Trophoblast cell (in vitro differentiated cells and primary cell): ENCODE measurements around the gene ADK.

Experiments
- DNase-seq, 2 donors: peaks; one replicate each; pipeline ENCODE4 v3.0.0-alpha.2; 2016
- H2AFZ ChIP-seq: 2 replicates; pipeline ENCODE4 v1.6.1; 2013; ENCODE audit warnings: low read length, moderate library complexity, mild to moderate bottlenecking; ENCODE audit not compliant: insufficient read depth, poor library complexity
- H2AK5ac ChIP-seq: 2 replicates; pipeline ENCODE4 v1.6.1; 2013; ENCODE audit warnings: mild to moderate bottlenecking, low read length
- H2BK120ac ChIP-seq: 2 replicates; pipeline ENCODE4 v1.6.1; 2013; ENCODE audit warnings: low read length, mild to moderate bottlenecking, moderate library complexity; ENCODE audit not compliant: insufficient read depth, poor library complexity
- H2BK12ac ChIP-seq: 2 replicates; pipeline ENCODE4 v1.6.1; 2013; ENCODE audit warnings: mild to moderate bottlenecking, low read length, moderate library complexity
- H2BK5ac ChIP-seq: 2 replicates; pipeline ENCODE4 v1.6.1; 2013; ENCODE audit warnings: low read length, low read depth, moderate library complexity, mild to moderate bottlenecking; ENCODE audit not compliant: poor library complexity
- H3K14ac ChIP-seq: 2 replicates; pipeline ENCODE4 v1.6.1; 2013; ENCODE audit warnings: mild to moderate bottlenecking, low read length
- H3K18ac ChIP-seq: 2 replicates; pipeline ENCODE4 v1.6.1; 2013; ENCODE audit warnings: mild to moderate bottlenecking, low read length
- H3K23ac ChIP-seq: 2 replicates; pipeline ENCODE4 v1.6.1; 2013; ENCODE audit warnings: low read length
- H3K27ac ChIP-seq: 2 replicates; pipeline ENCODE4 v1.5.1; 2013; ENCODE audit warnings: low read depth, mild to moderate bottlenecking, inconsistent platforms, low read length, moderate library complexity
- H3K27me3 ChIP-seq: 2 replicates; pipeline ENCODE4 v1.6.1; 2013; ENCODE audit warnings: inconsistent platforms, mild to moderate bottlenecking, low read length, moderate library complexity; ENCODE audit not compliant: insufficient read depth
- H3K36me3 ChIP-seq, 2 experiments: 1 replicate in 1 of 2; 2 replicates in 1 of 2; pipeline ENCODE4 v1.6.1; 2013; ENCODE audit warnings: low read length in 2 of 2, mild to moderate bottlenecking in 2 of 2, moderate library complexity in 1 of 2; ENCODE audit not compliant: insufficient read depth in 2 of 2, control insufficient read depth in 1 of 2
- H3K4ac ChIP-seq: 2 replicates; pipeline ENCODE4 v1.6.1; 2013; ENCODE audit warnings: low read depth, mild to moderate bottlenecking, low read length, moderate library complexity
- H3K4me1 ChIP-seq, 2 experiments: 1 replicate in 1 of 2; 2 replicates in 1 of 2; pipeline ENCODE4 v1.6.1; 2013; ENCODE audit warnings: low read length in 2 of 2, mild to moderate bottlenecking in 2 of 2, moderate library complexity in 1 of 2; ENCODE audit not compliant: insufficient read depth in 2 of 2, control insufficient read depth in 1 of 2
- H3K4me2 ChIP-seq: 2 replicates; pipeline ENCODE4 v1.6.1; 2013; ENCODE audit warnings: inconsistent platforms, mild to moderate bottlenecking, low read length, moderate library complexity
- H3K4me3 ChIP-seq: 2 replicates; pipeline ENCODE4 v1.5.1; 2013; ENCODE audit warnings: mild to moderate bottlenecking, low read depth, low read length, inconsistent platforms
- H3K79me1 ChIP-seq: one replicate; pipeline ENCODE4 v1.6.1; 2013; ENCODE audit warnings: low read length
- H3K79me2 ChIP-seq: 2 replicates; pipeline ENCODE4 v1.6.1; 2013; ENCODE audit warnings: low read length, mild to moderate bottlenecking; ENCODE audit not compliant: control insufficient read depth, insufficient read depth, poor library complexity
- H3K9ac ChIP-seq: 2 replicates; pipeline ENCODE4 v1.6.1; 2013; ENCODE audit warnings: mild to moderate bottlenecking, low read length
- H3K9me3 ChIP-seq: 2 replicates; pipeline ENCODE4 v1.6.1; 2013; ENCODE audit warnings: low read depth, mild to moderate bottlenecking, control low read depth, inconsistent platforms, low read length; ENCODE audit not compliant: insufficient read depth
- H4K12ac ChIP-seq: 2 replicates; pipeline ENCODE4 v1.6.1; 2013; ENCODE audit warnings: low read depth, mild to moderate bottlenecking, low read length, moderate library complexity
- H4K8ac ChIP-seq: 2 replicates; pipeline ENCODE4 v1.6.1; 2013; ENCODE audit warnings: low read depth, mild to moderate bottlenecking, low read length, moderate library complexity
- H4K91ac ChIP-seq: one replicate; pipeline ENCODE4 v1.6.1; 2013; ENCODE audit warnings: low read depth, mild to moderate bottlenecking, low read length, moderate library complexity
- WGBS: extraction: QIAGEN DNeasy Blood & Tissue Kit; methylation state at CpG from one replicate; pipeline ENCODE4 v1.1.7; 2013; ENCODE audit warnings: missing lambda C conversion rate; ENCODE audit not compliant: insufficient read length, insufficient coverage; ENCODE audit errors: extremely low coverage; 5-methylcytosine and 5-hydroxymethylcytosine counted together

The ADK gene

DNA sequence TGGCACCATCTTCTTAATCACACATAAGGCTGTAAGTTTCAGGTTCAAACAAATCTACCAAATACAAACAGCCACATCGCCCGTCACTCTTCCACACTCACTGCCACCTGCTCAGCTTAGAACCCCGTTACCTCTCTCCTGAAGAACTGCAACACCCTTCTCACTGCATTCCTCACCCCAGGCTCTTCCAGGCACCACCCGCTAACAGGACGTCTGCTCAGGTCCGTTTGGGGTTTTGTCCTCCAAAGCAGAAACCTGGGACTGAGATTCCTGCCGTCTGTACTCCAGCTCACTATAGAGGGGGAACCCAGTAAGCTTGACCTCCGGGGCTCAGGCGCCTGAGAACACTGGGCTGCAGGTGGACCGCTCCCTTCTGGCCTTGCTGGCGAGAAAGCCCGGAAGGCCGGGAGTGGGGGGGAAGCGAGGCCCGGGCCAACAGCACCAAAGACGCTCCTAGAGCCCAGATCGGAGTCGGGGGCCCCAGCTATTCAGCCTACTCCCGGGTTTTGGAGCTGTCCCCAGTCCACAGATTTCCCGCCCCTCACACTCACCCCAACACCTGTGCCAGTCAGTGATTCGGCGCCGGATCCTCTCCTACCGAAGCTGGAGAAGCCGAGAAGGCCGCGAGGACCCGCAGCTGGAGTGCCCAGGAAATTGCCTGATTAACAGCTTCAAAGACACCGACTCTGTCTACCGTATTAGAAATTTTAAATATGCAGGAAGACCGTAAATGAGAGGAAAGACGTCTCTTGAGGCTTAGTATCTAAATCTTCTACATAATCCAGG is 624 bp upstream of the ADK start, which contains the start of gene AP3M1:
Gene AP3M1, minus strand, starts transcription at position 625 of the 786 bp plus-strand sequence. CDS start 12,449 bp downstream, outside the sequence.
- peak within 1 kb of the TSS; percentile 57 for H4K8ac ChIP-seq
- DNase-seq, result no peak
- H3K4me3 ChIP-seq, result peak within 1 kb of the TSS; percentile 97
- peak within 1 kb of the TSS; percentile 62 for H2AK5ac ChIP-seq
- H3K36me3 ChIP-seq, result peaks cover 2 to 5% of the 10 kb centered on the region in 2 experiments
- no peaks in the 10 kb centered on the region for H3K4me1 ChIP-seq
- peak within 1 kb of the TSS; percentile 81 for H3K14ac ChIP-seq
- no peak within 1 kb of the TSS for H2BK12ac ChIP-seq
- H3K79me1 ChIP-seq, result peaks cover 9% of the 10 kb centered on the region
- no peaks in the 10 kb centered on the region for H3K9me3 ChIP-seq
- H4K91ac ChIP-seq, result peak within 1 kb of the TSS; percentile 16
- peak within 1 kb of the TSS; percentile 86 for H3K9ac ChIP-seq
- H3K27me3 ChIP-seq, result no peaks in the 10 kb centered on the region
- H3K4ac ChIP-seq, result peak within 1 kb of the TSS; percentile 87
- WGBS, result no CpG with 5 or more reads among the region's 32 CpGs
- H3K18ac ChIP-seq, result peak within 1 kb of the TSS; percentile 54
- peak within 1 kb of the TSS; percentile 95 for H3K4me2 ChIP-seq
- H2AFZ ChIP-seq, result peak within 1 kb of the TSS; percentile 46
- H3K79me2 ChIP-seq, result peaks cover 11% of the 10 kb centered on the region
- no peak within 1 kb of the TSS for H3K23ac ChIP-seq
- peak within 1 kb of the TSS; percentile 24 for H2BK120ac ChIP-seq
- H4K12ac ChIP-seq, result peak within 1 kb of the TSS; percentile 70
- H3K27ac ChIP-seq, result peak within 1 kb of the TSS; percentile 60
- H2BK5ac ChIP-seq, result peak within 1 kb of the TSS; percentile 19

DNA sequence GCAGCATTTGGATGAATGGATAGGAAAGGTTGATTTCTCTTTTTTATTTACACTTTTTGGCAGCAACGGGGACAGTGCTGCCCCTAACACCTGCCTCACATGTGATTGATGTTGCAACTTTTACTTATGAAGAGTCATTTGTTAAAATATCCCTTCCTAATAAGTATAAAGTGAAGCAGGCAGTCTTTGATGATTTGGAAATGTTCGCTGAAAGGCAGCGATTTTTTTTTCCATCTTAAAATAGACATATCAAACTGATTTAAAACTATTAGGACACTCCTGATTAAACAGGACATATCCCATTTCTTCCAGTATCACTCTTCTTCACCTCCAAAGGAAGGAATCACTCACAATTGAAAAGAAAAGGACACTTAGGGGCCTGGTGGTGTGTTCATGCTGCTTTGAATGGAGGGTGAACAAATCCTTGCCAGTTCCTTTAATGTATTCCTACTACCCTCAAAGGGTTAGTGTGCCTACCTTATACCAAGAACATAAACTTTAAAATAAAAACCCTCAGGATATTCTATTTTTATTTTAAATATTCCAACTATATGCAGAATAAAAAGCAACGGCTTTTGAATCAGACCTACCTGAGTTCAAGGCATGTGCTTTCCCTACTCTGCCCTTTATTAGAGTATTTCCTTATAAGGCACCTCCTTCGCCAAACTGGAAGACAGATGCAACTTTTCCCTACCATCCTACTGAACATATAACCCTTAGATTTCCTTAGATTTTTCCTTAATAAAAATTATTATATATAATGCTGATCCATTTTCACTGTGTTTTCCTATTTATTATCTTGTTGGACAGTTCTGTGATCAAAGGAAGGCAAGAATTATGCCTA is 1.1 kb downstream of the ADK start:
- Histone ChIP-seq H2AFZ (peak overlapping the region; percentile 46), H2BK5ac (no peak overlapping the region), H3K4me1 (peaks cover 0 to 3% of the 10 kb centered on the region in 2 experiments), H3K23ac (no peak overlapping the region), H3K9ac (peak overlapping the region; percentile 77), H3K79me2 (peaks cover 11% of the 10 kb centered on the region), H4K91ac (no peak overlapping the region), H3K9me3 (no peaks in the 10 kb centered on the region), H3K14ac (peak overlapping the region; percentile 81), H3K27ac (peak overlapping the region; percentile 60), H2BK120ac (peak overlapping the region; percentile 24), H2BK12ac (no peak overlapping the region), H3K4me3 (peak overlapping the region; percentile 97), H3K18ac (peak overlapping the region; percentile 39), H3K4ac (peak overlapping the region; percentile 42), H3K4me2 (peak overlapping the region; percentile 95), H3K27me3 (no peaks in the 10 kb centered on the region), H2AK5ac (no peak overlapping the region), H3K79me1 (peaks cover 9% of the 10 kb centered on the region), H4K8ac (peak overlapping the region; percentile 57), H3K36me3 (peaks cover 0 to 4% of the 10 kb centered on the region in 2 experiments), H4K12ac (no peak overlapping the region)
- DNase-seq, result peak in 1 of 2 donors; percentile 5
- WGBS, result no CpG with 5 or more reads among the region's 5 CpGs

DNA sequence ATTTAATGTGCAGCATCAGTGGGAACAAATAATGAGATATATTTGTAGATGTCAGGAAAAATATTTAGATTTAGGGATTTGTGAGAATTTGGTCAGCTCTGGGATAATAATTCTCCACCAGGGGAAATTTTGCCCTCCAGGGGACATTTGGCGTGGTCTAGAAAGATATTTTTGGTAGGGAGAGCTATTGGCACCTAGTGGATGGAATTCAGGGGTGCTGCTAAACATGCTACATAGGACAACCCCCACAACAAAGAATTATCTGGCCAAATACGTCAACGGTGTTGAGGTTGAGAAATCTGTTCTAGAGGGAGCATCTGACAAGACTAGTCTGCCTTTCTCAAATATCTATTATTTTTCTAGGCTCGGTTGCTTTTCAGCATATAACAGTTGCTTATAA is 2.1 kb downstream of the ADK start:
- H3K14ac ChIP-seq, result no peak overlapping the region

DNA sequence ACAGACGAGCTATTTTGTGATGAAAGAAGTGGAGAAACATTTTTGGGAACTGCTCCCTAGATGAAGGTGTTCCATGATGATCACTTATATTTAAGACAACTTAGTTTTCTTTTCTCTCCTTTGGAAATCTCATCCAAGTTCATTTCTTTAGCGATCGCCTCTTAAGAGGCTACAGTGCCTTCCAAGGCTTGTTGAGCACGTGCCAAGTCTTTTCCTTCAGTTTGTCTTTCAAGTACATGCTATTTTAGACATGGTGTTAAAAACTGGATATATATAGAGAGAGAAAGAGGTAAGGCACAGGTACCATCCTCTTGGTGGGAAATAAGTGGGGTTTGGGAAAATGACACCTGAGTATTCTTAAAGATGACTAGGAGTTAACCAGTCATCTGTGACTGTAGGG is 2.7 kb downstream of the ADK start:
- no CpG with 5 or more reads among the region's 4 CpGs for WGBS
- Histone ChIP-seq H3K23ac (no peak overlapping the region), H3K79me1 (peaks cover 9% of the 10 kb centered on the region)

More for the DNA sequence above, 2.1 kb downstream of the ADK start:
- no CpG with 5 or more reads among the region's 4 CpGs for WGBS
- Histone ChIP-seq H3K9ac (no peak overlapping the region), H4K91ac (no peak overlapping the region), H3K4me1 (peaks cover 0 to 3% of the 10 kb centered on the region in 2 experiments), H3K4me2 (no peak overlapping the region), H2BK12ac (no peak overlapping the region), H3K18ac (no peak overlapping the region), H4K12ac (no peak overlapping the region), H3K79me1 (peaks cover 9% of the 10 kb centered on the region), H3K36me3 (no peaks in the 10 kb centered on the region), H3K9me3 (no peaks in the 10 kb centered on the region), H3K4ac (no peak overlapping the region), H4K8ac (no peak overlapping the region), H2BK5ac (no peak overlapping the region), H3K27me3 (no peaks in the 10 kb centered on the region), H2BK120ac (no peak overlapping the region), H3K27ac (no peak overlapping the region), H2AK5ac (no peak overlapping the region), H2AFZ (no peak overlapping the region), H3K23ac (no peak overlapping the region), H3K4me3 (no peak overlapping the region), H3K79me2 (peaks cover 11% of the 10 kb centered on the region)
- DNase-seq, result peak; percentile 4 to 45

More for the DNA sequence above, 2.7 kb downstream of the ADK start:
- no peak overlapping the region for H2BK5ac ChIP-seq
- no peak overlapping the region for H2AFZ ChIP-seq
- no peak overlapping the region for H2BK120ac ChIP-seq
- no peak overlapping the region for H4K8ac ChIP-seq
- no peak overlapping the region for H3K18ac ChIP-seq
- no peak overlapping the region for H3K4me3 ChIP-seq
- peaks cover 11% of the 10 kb centered on the region for H3K79me2 ChIP-seq
- no peak overlapping the region for H2BK12ac ChIP-seq
- no peaks in the 10 kb centered on the region for H3K9me3 ChIP-seq
- no peak overlapping the region for H3K9ac ChIP-seq
- DNase-seq, result no peak
- no peak overlapping the region for H3K4me2 ChIP-seq
- H3K36me3 ChIP-seq, result no peaks in the 10 kb centered on the region
- H2AK5ac ChIP-seq, result no peak overlapping the region
- no peak overlapping the region for H3K4ac ChIP-seq
- no peak overlapping the region for H4K91ac ChIP-seq
- no peak overlapping the region for H3K27ac ChIP-seq
- H3K4me1 ChIP-seq, result peaks cover 0 to 3% of the 10 kb centered on the region in 2 experiments
- H3K27me3 ChIP-seq, result no peaks in the 10 kb centered on the region
- H3K14ac ChIP-seq, result no peak overlapping the region
- H4K12ac ChIP-seq, result no peak overlapping the region
